Panc1 (cell line): ENCODE data around the gene SPPL2A.

Experiments used
- POLR2AphosphoS5 ChIP-seq: IDR thresholded peaks from 2 replicates; pipeline ENCODE4 v1.6.1; 2012; ENCODE audit warnings: mild to moderate bottlenecking, low read depth, low read length, moderate library complexity
- SIN3A ChIP-seq: IDR thresholded peaks from 2 replicates; pipeline ENCODE4 v1.6.1; 2012; ENCODE audit warnings: low read depth, mild to moderate bottlenecking, low read length, moderate library complexity, borderline replicate concordance; ENCODE audit not compliant: insufficient read depth
- TCF7L2 ChIP-seq: IDR thresholded peaks from 2 replicates; pipeline ENCODE4 v1.6.1; 2011; ENCODE audit warnings: mild to moderate bottlenecking, low read depth, low read length, inconsistent platforms
- TF ChIP-seq, protein P1 (sequence below): fragments of 450-650 bp; IDR thresholded peaks from 2 replicates; pipeline ENCODE4 v1.5.1; 2017; ENCODE audit warnings: mild to moderate bottlenecking
- TF ChIP-seq, protein P2 (sequence below), 2 experiments: IDR thresholded peaks; 2 replicates each; pipeline ENCODE4 v1.6.1; 2011 to 2012; ENCODE audit warnings: low read depth in 2 of 2, control low read depth in 1 of 2, low read length in 1 of 2, mild to moderate bottlenecking in 1 of 2, moderate library complexity in 1 of 2; ENCODE audit not compliant: insufficient read depth in 1 of 2

DNA sequence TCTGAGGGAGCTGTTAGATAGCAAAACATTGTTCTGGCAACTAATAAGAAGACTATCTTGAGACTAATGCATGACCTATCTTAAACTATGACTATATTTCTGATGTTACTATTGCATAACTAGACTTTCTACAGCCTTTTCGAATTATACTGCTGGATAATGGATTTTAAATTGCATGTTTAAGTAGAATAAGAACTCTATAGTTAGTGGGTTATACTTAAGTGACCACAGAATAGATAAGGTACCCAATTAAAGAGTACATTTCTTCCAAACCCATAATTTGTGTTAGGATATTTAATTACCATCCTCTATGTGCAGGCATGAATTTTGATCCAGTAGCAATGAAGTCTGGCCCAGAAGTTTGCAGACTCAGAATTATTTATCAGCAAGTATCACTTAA lies 44.6 kb upstream of the SPPL2A start:
- TF ChIP-seq, protein P1, sequence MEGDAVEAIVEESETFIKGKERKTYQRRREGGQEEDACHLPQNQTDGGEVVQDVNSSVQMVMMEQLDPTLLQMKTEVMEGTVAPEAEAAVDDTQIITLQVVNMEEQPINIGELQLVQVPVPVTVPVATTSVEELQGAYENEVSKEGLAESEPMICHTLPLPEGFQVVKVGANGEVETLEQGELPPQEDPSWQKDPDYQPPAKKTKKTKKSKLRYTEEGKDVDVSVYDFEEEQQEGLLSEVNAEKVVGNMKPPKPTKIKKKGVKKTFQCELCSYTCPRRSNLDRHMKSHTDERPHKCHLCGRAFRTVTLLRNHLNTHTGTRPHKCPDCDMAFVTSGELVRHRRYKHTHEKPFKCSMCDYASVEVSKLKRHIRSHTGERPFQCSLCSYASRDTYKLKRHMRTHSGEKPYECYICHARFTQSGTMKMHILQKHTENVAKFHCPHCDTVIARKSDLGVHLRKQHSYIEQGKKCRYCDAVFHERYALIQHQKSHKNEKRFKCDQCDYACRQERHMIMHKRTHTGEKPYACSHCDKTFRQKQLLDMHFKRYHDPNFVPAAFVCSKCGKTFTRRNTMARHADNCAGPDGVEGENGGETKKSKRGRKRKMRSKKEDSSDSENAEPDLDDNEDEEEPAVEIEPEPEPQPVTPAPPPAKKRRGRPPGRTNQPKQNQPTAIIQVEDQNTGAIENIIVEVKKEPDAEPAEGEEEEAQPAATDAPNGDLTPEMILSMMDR = no peak
- no peak for TF ChIP-seq SIN3A
- no peak for TF ChIP-seq POLR2AphosphoS5
- TF ChIP-seq, protein P2, sequence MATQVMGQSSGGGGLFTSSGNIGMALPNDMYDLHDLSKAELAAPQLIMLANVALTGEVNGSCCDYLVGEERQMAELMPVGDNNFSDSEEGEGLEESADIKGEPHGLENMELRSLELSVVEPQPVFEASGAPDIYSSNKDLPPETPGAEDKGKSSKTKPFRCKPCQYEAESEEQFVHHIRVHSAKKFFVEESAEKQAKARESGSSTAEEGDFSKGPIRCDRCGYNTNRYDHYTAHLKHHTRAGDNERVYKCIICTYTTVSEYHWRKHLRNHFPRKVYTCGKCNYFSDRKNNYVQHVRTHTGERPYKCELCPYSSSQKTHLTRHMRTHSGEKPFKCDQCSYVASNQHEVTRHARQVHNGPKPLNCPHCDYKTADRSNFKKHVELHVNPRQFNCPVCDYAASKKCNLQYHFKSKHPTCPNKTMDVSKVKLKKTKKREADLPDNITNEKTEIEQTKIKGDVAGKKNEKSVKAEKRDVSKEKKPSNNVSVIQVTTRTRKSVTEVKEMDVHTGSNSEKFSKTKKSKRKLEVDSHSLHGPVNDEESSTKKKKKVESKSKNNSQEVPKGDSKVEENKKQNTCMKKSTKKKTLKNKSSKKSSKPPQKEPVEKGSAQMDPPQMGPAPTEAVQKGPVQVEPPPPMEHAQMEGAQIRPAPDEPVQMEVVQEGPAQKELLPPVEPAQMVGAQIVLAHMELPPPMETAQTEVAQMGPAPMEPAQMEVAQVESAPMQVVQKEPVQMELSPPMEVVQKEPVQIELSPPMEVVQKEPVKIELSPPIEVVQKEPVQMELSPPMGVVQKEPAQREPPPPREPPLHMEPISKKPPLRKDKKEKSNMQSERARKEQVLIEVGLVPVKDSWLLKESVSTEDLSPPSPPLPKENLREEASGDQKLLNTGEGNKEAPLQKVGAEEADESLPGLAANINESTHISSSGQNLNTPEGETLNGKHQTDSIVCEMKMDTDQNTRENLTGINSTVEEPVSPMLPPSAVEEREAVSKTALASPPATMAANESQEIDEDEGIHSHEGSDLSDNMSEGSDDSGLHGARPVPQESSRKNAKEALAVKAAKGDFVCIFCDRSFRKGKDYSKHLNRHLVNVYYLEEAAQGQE (IDR thresholded peaks at IDR 0.05; ENCODE audit: insufficient read depth in 1 of 2, low read depth in 2 of 2, low read length in 1 of 2) = no peak
- no peak for TF ChIP-seq TCF7L2
